Measurements from ENCODE around the gene CCT5.
"Not testable (repeated sequence)": the region's sequence is repeated elsewhere in the genome, so short reads cannot be mapped to it uniquely, and the experiment has no call there.

CCT5 gene

GRCh38 chr5:10278658-10279279 is 28.7 kb downstream of the CCT5 start:
- no peak for DNase-seq

GRCh38 chr5:10279328-10279727 is 29.2 kb downstream of the CCT5 start:
- no peak for DNase-seq

GRCh38 chr5:10279925-10280720 is 30.0 kb downstream of the CCT5 start:
- no peak for DNase-seq

- DNase-seq: peak; percentile 86 to 89
Measured at GRCh38 chr5:10283927-10284635, 34.0 kb downstream of the CCT5 start.

- DNase-seq: not testable (repeated sequence)
Measured at GRCh38 chr5:10285362-10285761, 35.3 kb downstream of the CCT5 start.

- no peak for DNase-seq
Measured at GRCh38 chr5:10286162-10286861, 36.2 kb downstream of the CCT5 start.

GRCh38 chr5:10286862-10287227 is 36.8 kb downstream of the CCT5 start:
- no peak for DNase-seq

- DNase-seq: peak; percentile 30 to 50
Measured at GRCh38 chr5:10288592-10289219, 38.6 kb downstream of the CCT5 start.

GRCh38 chr5:10289353-10289752 is 39.3 kb downstream of the CCT5 start:
- no peak for DNase-seq

GRCh38 chr5:10289991-10290390 is 39.9 kb downstream of the CCT5 start:
- no peak for DNase-seq

GRCh38 chr5:10290438-10290837 is 40.4 kb downstream of the CCT5 start:
- no peak for DNase-seq

GRCh38 chr5:10291692-10292339 is 41.7 kb downstream of the CCT5 start:
- no peak for DNase-seq

GRCh38 chr5:10293907-10294662 is 44.0 kb downstream of the CCT5 start:
- no peak for DNase-seq

- no peak for DNase-seq
Measured at GRCh38 chr5:10295619-10296326, 45.7 kb downstream of the CCT5 start.

GRCh38 chr5:10297646-10298204 is 47.6 kb downstream of the CCT5 start:
- no peak for DNase-seq

GRCh38 chr5:10300246-10300645 is 50.2 kb downstream of the CCT5 start:
- DNase-seq: no peak

- DNase-seq: no peak
Measured at GRCh38 chr5:10301266-10301665, 51.2 kb downstream of the CCT5 start.

- no peak for DNase-seq
Measured at GRCh38 chr5:10301842-10302610, 51.9 kb downstream of the CCT5 start.

GRCh38 chr5:10303201-10303600 is 53.1 kb downstream of the CCT5 start:
- no peak for DNase-seq

- DNase-seq: no peak
Measured at GRCh38 chr5:10303699-10304170, 53.7 kb downstream of the CCT5 start.

All from stimulated activated CD4-positive, alpha-beta T cell treated with anti-CD3 and anti-CD28 coated beads, Interleukin-2, amount 100 ng/mL, for 24 hours (primary cell).